ENCODE measurements around the gene HSDL1.

The HSDL1 gene

DNA sequence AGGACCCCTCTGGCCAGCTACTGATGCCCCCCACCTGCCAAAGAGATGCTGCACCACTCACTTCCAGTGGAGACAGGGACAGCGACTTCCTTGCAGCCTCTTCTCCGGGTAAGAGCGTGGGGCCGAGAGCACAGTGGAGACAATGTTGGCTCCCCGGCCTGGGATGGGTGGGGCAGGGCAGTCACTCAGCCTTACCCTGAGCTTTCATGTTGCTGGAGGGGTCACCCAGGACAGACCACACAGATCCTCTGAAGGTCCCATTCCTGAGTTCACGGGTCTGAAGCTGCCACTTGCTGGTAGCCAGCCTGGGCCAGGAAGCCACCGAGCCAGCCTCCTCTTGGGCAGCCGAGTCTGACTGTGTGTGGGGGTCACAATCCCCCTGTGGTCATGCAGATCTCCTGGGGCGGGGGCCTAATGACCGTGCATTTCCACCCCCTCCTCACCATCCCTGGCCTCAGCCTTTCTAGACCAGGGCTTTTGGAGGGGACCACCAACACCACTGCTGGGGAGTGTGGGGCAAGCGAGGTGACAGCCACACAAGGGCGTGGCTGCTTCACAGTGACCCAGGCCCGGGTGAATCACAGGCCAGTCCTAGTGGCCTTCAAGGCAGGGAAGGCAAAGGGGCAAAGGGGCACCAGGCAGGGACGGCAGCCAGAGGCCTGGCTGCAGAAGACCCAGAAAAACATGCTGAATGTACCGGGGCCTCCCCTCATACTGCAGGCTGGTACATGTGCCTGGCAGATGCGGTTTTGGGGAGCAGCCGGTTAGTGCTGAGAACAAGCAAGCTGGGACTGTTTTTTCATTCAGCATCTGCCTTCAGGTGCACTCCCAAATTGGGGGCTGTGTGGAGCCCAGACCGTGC, 31.4 kb upstream of the HSDL1 start:
- DNase-seq (ENCODE audit: low read depth), result no peak

DNA sequence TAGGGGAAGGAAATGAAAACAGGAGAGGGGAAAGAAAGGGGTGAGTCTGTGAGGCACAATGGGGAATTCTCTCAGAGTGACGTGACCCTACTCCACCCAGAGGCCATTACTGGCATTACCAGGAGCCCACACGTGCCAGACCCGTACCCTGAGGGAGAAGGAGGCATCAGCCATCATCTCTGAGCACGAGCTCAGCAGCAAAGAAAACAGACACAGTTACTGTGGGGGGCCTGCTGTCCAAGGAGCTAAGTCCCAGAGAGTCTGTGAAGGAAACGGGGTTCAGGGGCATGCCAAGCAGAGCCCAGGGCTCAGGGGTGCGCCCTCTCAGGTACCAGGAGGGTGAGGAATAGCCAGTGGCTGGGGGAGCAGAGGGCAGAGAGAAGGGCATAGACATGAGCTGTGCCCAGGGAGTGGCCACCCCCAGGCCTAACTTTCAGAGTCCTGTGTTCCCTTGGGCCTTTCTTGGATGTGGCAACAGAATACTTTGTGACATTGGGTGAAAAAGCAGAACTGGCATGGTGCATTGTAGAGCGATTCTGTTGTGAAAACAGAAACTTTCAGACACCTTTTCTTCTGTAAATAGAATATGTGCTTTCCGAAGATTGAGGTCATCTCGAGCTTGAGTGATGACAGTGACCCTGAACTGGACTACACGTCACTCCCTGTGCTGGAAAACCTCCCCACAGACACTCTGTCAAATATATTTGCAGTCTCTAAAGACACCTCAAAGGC, 30.5 kb upstream of the HSDL1 start:
- no peak for DNase-seq (ENCODE audit: low read depth)

DNA sequence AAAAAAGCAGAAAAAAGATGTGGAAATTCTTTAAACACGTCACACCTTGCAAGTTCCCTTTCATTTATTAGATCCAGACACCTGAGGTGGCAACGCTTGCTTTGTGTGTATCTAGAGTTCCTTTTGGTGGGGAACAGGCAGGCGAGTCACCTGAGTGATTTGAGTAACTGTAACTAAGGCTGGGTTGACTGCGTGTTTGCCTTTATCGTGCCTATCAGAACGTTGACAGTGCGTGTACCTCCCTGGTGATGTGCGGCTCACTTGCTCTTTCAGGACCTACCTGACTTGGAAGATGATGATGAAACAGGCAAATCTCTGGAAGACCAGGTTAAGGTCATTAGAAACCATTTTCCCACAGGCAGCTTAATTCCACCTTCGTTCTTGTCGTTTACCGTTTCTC, 29.4 kb upstream of the HSDL1 start:
- DNase-seq (ENCODE audit: low read depth), result no peak

DNA sequence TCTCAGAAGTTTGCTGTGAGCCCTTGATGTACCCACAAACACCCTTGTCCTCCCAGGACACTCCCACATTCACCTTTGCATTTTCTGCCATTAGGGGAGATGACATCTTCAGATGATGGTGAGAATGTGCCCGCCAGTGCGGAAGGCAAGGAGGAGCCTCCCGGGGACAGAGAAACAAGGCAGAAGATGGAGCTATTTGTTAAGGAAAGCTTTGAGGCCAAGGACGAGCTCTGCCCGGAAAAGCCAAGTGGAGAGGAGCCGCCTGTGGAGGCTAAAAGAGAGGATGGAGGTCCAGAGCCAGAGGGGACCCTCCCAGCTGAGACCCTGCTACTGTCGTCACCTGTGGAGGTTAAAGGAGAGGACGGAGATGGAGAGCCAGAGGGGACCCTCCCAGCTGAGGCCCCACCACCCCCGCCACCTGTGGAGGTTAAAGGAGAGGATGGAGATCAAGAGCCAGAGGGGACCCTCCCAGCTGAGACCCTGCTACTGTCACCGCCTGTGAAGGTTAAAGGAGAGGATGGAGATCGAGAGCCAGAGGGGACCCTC, 24.9 kb upstream of the HSDL1 start:
- no peak for DNase-seq (ENCODE audit: low read depth)

DNA sequence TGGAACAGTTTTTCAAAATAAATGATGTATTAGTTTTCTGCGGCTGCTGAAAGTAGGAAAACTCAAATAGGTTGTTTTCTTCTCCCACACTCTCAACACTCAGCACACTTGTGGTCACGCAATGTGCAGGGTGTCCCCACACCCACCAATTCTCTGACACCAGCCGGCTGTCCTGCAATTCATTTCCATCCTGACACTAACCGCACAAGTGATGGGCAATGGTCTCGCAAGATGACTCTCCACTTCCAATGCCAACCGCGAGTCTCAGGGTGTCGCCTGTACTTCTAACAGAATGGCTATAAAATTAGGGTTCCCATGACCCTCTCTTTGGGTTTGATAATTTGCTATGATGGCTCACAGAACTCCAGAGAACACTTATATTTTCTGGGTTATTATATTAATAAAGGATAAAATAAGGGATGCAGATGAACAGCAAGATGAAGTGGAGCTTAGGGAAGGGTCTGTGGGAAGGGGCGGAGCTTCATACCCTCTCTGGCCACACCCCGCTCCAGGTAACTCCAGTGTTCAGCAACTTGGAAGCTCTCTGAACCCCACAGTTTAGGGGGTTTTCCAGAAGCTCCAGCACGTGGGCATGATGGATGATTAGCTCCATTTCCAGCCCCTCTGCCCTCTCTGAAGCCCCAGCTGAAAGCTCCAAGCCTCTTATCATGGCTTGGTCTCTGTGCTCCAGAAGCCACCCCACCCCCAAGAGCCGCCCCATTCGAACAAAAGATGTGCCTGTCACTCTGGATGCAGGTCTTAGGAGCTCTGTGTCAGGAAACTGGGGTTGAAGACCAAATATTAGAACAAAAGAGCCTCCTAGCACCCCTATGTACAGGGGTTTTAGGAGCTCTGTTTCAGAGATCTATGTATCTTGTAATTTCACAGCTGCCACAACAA, 22.1 kb upstream of the HSDL1 start:
- no peak for DNase-seq (ENCODE audit: low read depth)

DNA sequence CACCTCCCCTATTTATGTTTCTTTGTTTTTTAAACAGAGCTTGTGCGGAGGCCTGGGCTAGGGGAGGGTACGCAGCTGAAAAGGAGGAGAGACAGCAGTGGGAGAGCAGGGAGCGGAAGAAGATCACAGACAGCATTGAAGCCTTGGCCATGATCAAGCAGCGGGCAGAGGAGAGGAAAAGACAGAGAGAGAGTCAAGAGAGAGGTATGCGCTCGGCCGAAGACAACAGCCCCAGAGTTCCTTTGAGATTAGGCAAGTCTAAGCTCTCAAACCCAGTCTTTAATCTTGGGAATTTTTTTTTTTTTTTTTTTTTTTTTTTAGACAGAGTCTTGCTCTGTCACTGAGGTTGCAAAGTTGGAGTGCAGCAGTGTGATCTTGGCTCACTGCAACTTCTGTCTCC, 20.8 kb upstream of the HSDL1 start:
- no peak for DNase-seq (ENCODE audit: low read depth)

DNA sequence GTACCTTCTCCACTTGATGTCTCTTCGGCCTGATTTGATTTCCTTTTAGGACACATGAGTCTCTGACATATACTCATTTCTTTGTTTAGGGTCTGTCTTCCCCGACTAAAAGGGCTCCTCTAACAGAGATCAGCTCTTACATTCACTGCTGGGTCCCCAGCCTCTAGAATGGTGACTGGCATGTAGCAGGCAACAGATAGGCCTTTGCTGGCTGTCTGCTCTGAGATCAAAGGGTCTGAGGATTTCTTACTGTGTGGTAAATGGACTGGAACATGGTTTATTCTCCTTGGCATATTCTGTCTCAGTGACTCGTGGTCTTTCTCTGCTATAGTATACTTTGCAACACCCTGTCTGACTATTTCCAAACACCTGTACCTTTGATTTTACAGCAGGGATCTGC, 16.8 kb upstream of the HSDL1 start:
- DNase-seq (ENCODE audit: low read depth), result no peak

DNA sequence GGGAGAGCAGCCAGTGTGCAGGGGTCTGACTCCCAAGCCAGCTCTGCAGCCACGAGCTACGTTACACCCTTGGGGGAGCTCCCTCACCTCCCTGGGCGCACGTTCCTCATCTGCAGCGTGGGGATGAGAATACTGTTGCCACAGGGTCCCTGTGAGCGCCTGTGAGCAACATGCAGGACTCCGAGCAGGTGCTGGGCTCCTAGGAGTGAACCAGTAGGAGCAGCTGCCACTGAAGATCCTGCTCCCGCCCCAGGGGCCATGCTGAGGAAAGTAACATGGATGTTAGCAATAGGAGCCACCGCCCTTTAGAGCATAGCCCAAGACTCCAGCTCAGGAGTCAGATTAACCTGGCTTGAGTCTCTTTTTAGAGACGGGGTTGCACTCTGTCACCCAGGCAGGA, 16.1 kb upstream of the HSDL1 start:
- DNase-seq (ENCODE audit: low read depth), result no peak

DNA sequence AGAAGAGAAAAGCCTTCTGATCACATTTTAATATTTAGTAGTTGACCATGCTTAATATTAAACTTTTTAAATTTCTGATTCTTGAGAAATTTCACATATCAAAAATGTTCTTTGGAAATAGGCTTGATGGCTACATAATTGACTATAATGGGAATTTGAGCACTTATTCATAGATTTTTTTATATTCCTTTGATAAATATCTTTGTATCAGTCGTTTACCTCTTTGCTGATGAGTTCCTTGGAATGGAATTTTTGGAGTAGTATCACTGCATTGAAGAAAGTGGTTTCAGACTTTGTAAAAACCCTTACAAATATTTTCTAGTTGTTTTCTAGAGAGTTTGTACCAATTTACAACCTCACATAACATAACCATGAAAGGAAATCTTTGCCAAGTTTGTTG, 14.8 kb upstream of the HSDL1 start:
- DNase-seq (ENCODE audit: low read depth), result no peak

DNA sequence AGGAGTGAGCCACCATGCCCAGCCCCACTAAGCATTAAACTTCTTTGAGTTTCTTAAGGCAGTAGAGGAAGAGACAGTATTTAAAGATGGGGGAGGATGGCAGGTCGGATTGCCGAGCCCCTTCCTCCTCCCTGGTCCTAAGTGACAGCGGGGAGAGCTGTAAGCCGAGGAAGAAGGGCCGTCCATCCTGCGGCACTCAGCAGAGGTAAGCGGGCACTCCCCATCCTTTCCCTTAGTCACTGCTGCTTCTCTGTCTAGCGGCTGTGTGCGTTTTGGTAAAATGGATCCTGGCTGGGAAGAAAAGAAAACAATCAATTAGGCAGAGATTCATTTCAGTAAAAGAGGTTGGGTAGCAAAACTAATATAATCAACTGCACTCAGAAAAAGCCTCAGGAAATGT, 14.0 kb upstream of the HSDL1 start:
- no peak for DNase-seq (ENCODE audit: low read depth)

DNA sequence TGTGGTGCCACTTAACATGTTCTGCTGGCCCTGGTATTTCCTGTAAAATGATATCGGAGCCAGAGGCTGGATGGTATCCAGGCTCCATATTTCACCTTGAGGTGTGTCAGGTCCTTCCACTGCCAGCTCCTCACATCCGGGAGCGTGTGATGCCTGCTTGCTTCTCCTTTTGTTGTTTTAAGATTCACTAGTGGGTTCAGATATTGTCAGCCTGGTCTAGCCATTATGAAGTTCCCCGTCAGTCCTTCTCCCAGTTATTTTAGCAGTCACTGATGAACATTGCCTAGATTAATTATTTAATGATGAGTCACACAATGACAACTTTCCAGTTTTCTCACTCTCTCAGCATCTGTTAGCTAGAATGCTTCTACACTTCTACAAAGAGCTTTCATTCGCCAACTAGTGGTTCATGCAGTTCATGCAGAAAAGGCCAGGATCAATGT, 11.4 kb upstream of the HSDL1 start:
- DNase-seq (ENCODE audit: low read depth), result no peak

DNA sequence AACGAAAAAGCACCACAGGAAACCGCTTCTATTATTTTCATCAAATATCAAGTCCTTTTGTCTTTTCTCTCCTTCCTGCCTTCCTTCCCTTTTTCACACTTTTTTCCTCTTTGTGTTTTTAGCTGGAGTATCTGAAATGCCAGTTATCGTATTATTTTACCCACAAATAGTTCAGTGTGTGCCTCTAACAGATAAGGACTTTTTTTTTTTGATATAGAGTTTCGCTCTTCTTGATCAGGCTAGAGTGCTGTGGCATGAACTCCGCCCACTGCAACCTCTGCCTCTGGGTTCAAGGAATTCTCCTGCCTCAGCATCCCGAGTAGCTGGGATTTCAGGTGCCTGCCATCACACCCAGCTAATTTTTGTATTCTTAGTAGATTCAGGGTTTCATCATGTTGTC, 10.8 kb upstream of the HSDL1 start:
- DNase-seq (ENCODE audit: low read depth), result no peak

DNA sequence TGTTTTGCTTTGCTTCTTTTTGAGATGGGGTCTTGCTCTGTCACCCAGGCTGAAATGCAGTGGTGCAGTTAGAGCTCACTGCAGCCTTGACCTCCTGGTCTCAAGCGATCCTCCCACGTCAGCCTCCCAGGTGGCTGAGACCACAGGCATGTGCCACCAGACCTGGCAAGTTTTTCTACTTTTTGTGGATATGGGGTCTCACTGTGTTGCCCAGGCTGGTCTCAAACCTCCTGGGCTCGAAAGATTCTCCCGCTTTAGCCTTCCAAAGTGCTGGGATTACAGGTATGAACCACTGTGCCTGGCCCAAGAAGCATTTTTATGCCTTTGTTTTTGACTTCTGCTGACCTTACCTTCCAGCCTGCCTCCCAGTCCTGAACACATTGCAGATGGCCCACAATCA, 10.2 kb upstream of the HSDL1 start:
- DNase-seq (ENCODE audit: low read depth), result no peak

DNA sequence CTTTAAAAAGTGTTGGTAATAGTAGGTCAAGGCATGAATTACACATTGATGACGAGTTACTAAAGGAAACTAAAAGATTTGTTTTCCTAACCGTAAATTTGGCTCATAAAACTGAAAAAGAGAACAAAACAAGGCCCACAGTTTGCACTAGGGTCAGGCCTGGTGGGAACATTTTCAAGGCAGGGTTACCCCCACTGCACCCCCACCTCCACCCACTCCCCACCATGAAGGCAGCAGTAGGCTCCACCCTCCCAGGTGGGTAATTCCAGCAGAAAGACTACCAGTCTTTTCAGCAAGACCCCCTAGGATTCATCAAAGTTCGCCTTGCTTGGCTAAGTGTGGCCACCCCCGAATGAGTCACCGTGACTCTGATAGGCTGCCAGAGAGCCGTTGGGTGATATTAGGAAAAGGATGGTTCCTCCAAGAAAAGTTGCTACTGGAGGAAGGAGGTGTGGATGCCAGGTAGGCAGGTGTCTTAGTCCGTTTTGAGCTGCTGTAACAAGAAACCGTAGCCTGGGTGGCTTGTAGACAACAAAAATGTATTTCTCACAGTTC, 8.8 kb upstream of the HSDL1 start:
- DNase-seq (ENCODE audit: low read depth), result no peak

DNA sequence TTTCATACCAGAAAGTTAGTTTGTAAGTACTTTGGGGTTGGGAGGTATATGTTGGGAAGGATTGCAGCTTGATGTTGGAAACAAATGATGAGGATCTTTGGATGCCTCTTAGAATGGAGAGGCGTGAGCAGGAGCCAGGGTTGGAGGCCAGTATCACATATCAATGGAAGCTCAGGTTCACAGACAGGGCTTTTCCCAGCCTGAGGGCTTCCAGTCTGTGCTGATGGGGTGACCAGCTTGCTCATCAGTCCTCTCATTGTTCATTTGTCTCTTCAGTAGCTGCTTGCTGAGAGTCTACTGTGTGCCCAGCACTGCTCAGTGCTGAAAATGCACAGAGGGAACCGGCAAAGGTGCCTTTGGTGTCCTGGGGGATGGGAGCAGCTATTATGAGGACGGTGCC, 5.9 kb upstream of the HSDL1 start:
- DNase-seq (ENCODE audit: low read depth), result no peak

DNA sequence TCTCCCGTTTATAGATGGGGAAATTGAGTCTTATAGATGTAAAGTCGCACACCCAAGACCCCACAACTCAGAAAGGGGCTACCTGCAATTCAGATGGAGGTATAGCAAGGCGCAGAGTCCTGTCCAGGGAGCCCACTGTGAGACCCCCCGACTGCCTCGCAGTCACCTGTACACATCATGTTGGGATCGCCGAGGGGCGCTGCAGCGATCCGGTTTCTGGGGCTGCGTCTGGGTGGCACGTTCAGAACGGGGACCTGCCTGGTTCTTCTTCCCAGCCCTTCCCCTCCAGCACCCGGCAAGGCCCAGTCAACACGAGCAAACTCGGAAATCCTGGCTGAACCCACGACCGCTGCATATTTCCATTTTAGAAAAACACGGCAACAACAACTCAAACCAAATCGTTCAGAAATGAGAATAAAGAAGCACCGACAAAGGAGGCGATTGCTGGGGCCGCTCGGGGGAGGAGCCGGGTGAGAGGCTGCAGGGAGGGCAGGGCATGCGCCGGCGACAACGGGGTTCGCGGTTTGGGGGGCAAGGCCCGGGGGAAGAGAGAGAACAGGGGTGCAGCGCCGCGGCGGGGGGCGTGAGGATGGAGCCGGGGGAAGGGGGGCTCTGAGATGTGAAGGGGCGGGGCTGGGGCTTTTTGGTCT, 643 bp downstream of the HSDL1 start:
- DNase-seq (ENCODE audit: low read depth), result no peak

DNA sequence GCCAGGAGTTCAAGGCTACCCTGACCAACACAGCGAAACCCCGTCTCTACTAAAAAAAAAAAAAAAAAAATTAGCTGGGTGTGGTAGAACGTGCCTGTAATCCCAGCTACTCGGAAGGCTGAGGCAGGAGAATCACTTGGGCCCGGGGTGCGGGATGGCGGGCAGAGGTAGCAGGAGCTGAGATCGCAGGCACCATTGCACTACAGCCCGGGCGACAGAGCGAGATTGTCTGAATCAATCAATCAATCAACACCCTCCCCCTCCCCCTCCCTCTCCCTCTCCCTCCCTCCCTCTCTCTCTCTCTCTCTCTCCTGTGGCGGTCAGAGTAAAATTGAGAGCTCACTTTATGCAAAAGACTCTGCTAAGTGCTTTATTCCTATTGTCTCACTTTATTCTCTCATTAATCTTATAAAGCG, 1.2 kb downstream of the HSDL1 start:
- no peak for DNase-seq (ENCODE audit: low read depth)

DNA sequence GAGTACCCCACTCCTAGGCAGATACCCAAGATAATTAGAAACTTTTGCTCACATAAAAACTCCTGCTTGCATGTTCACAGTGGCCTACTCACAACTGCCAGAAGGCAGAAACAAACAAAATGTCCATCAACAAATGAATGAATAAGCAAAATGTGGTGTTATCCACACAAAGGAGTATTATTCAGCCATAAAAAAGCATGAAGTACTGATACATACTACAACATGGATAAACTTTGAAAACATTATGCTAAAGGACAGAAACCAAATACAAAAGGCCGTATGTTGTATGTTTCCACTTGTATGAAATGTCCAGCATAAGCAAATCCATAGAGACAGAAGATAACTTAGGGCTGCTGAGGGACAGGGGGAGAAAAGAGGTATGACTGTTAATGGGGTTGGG, 1.9 kb downstream of the HSDL1 start:
- no peak for DNase-seq (ENCODE audit: low read depth)

DNA sequence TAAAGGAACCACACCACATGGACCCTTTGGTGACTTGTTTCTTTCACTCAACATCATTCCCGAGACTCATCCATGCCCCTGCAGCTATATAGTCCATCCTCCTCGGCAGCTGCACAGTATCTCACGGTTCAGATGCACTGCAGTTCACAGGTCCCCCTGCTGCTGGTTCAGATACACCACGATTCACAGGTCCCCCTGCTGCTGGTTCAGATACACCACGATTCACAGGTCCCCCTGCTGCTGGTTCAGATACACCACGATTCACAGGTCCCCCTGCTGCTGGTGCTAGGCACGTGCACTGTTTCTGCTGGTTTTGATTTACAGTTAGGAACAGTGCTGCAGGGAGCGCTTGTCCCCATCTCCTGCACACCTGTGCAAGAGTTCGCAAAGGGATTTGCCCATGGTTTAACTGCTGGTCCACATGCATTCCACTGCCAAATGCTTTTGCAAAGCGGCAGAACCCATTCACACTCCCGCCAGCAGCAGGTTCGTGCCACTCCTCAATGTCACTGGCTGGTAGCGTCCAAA, 3.8 kb downstream of the HSDL1 start:
- DNase-seq (ENCODE audit: low read depth), result no peak

DNA sequence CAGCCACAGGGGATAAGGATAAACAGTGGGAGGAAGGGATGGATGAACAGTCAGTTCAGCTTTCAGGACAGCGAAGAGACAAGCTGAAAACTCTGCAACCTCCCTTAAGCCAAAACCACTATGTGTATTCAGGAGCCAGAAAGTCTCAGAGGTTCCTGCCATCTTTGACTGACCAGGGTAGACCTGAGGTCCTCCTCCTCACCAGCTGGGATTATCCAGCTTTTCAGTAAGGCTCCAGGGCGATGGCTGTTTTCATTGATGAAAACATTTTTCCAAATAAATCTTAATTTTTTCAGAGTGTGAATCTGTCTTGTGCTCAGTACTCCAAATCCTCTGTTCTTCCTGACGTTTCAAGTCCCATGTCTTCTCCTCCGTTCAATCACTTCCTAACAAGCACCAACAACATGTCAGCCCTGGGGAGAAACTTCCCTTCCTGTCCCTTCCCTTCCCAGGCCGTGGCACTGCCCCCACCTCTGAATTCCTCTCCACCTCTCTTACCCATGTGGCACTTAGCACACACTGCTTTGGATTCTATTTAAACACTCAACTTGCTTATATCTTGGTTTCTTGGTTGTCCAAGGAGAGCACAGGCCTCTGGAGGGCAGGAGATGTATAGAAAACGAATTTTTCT, 5.2 kb downstream of the HSDL1 start:
- no peak for DNase-seq (ENCODE audit: low read depth)

All from GM04503 (cell line).